ENCODE results near the gene SLC32A1. TPM values are rescaled to one million over a fixed set of nuclear protein-coding genes. Genes with fewer than 3 reads are reported as not detected.

The SLC32A1 gene
- total RNA-seq, 1 experiment from 2014 or later, result not detected

GRCh38 chr20:38725148-38725901, 1.0 kb downstream of the SLC32A1 start (continued):
- TF ChIP-seq POLR2AphosphoS5 (IDR thresholded peaks at IDR 0.05; ENCODE audit: low read depth, low read length) (no peak), ZBTB33 (IDR thresholded peaks at IDR 0.05; ENCODE audit: extremely low read depth, insufficient replicate concordance, low read length) (no peak), REST (IDR thresholded peaks at IDR 0.05; ENCODE audit: low read depth) (no peak)

GRCh38 chr20:38725931-38726803, 1.9 kb downstream of the SLC32A1 start:
- no TSS peak for BruUV-seq (replicated peaks)
- H4K20me1 ChIP-seq (ENCODE audit: insufficient read depth), result no peaks in the 10 kb centered on the region
- H3K9me2 ChIP-seq (ENCODE audit: insufficient read depth), result no peaks in the 10 kb centered on the region
- H3K4me3 ChIP-seq (replicated peaks in 1 of 2; ENCODE audit: low read depth in 1 of 2, low read length in 2 of 2), result no peak overlapping the region
- ATAC-seq, result no peak
- TF ChIP-seq SIN3A (IDR thresholded peaks at IDR 0.05; ENCODE audit: low read depth) (no peak), ZFX (IDR thresholded peaks at IDR 0.05) (no peak), ZNF274 (IDR thresholded peaks at IDR 0.05; ENCODE audit: low read depth, low read length) (no peak), JUND (IDR thresholded peaks at IDR 0.05) (no peak), EZH2 (IDR thresholded peaks at IDR 0.05) (no peak)
- H3K9me3 ChIP-seq (ENCODE audit: control insufficient read depth in 1 of 2, insufficient read depth in 1 of 2, low read depth in 1 of 2, low read length in 2 of 2), result no peaks in the 10 kb centered on the region
- peaks cover 4 to 14% of the 10 kb centered on the region in 2 experiments; a peak in 3 of 4 replicates for H3K4me1 ChIP-seq (ENCODE audit: control insufficient read depth in 1 of 2, insufficient read depth in 2 of 2, low read length in 2 of 2)
- no peak overlapping the region for H3K27ac ChIP-seq (ENCODE audit: low read depth, low read length)
- no peaks in the 10 kb centered on the region for H3K79me2 ChIP-seq (ENCODE audit: insufficient read depth, low read length)
- POLR2A ChIA-PET, result no interaction called here
- no peak overlapping the region for H3K4me2 ChIP-seq (ENCODE audit: low read length)
- H3K9ac ChIP-seq (ENCODE audit: low read length), result no peak overlapping the region
- H2AFZ ChIP-seq (ENCODE audit: low read depth, low read length, poor library complexity, severe bottlenecking), result no peak overlapping the region
- H3K27me3 ChIP-seq (ENCODE audit: insufficient read depth, low read length), result peaks cover 12% of the 10 kb centered on the region
- intact Hi-C loops (cut with micrococcal nuclease), result no loop called here
- no peak for DNase-seq (ENCODE audit: low read depth, low spot score)
- H3K36me3 ChIP-seq (ENCODE audit: control insufficient read depth in 1 of 2, insufficient read depth in 2 of 2, low read length in 2 of 2), result no peaks in the 10 kb centered on the region
- CTCF ChIA-PET, result no interaction called here
- RAD21 ChIA-PET (ENCODE audit: low non-redundant PET in 1 of 2, low total read pairs in 2 of 2, uncharacterized antibody in 2 of 2, unreplicated experiment in 2 of 2), result no interaction called here
